Stimulated activated CD8-positive, alpha-beta memory T cell treated with anti-CD3 and anti-CD28 coated beads, Interleukin-7, amount 100 ng/mL, for 4 hours (primary cell): ENCODE results near the gene SDF2L1.
"Not testable (repeated sequence)": the region's sequence is repeated elsewhere in the genome, so short reads cannot be mapped to it uniquely, and the experiment has no call there.

Source experiments
- DNase-seq, 2 donors: peaks; one replicate each; pipeline ENCODE4 v3.0.0-alpha.2; 2020; ENCODE audit warnings: low read depth in 2 of 2

Gene SDF2L1

GRCh38 chr22:21686634-21687393, 44.7 kb downstream of the SDF2L1 start:
- no peak for DNase-seq

DNA sequence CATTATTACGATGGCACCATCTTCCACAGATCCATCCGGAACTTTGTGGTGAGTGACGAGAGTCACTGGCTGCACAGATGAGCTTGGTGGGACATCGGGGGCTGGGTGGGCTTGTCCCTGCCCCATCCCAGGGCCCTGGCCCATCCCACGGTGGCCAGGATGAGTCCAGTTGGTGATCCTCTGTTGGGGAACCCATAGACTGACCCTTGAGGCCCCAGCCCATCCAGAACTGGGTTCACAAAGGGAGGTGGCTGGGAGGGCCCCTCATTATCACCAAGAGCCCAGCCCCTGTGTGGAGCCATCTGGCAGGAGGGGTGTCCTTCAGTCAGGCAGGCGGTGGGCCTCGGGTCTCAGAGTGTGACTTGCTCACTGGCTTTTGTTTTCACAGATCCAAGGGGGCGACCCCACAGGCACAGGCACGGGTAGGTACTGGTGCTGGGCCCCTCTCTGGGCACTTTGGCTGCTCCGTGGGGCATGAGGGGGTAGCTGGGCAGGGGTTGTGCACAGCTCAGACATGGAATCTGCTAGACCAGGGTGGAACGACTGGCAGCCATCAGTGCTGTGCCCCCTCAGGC, 45.7 kb downstream of the SDF2L1 start:
- no peak for DNase-seq

DNA sequence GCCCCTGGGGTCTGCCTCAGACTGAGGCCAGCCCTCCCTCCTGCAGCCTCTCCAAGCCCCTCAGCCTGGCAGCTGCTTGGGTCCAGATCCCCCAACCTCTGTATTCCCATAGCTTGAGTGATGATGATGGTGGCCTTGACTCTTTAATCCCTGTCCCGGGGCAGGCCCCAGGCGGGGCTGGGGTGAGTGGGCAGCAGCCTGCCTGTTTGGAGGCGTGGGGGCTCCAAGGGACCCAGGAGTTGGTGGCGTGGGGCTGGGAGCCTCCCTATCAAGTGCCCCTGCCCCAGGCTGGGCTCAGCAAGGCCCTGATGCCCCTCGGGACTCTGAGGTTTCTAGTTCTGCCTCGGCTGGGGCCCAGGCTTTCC, 46.2 kb downstream of the SDF2L1 start:
- no peak for DNase-seq

DNA sequence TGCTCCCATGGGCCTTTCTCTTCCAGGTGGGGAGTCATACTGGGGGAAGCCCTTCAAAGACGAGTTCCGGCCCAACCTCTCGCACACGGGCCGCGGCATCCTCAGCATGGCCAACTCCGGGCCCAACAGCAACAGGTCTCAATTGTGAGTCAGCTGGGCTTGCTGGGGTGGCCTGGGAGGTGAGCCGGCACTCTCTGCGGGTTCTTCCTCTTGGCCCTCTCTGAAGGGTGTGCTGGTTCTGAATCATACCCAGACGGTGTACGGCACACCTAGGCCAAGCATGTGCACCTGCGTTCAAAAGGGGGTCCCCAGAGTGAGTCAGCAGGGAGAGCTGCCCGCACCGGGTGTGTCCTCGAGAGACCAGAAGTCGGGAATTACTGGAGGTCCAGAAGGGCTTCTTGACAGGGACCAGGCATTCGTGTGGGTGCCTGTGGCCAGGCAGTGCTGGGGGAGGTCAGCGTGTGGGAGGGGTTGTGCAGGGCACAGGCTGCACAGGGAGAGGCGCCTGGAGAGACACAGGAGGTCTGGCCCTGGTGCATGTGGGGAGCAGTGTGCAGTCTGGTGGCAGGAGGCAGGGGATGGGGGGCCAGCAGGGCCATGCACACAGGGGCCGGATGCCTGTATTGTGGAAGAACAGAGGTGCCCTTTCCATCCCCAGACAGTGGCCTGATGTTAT, 46.7 kb downstream of the SDF2L1 start:
- DNase-seq, result no peak

DNA sequence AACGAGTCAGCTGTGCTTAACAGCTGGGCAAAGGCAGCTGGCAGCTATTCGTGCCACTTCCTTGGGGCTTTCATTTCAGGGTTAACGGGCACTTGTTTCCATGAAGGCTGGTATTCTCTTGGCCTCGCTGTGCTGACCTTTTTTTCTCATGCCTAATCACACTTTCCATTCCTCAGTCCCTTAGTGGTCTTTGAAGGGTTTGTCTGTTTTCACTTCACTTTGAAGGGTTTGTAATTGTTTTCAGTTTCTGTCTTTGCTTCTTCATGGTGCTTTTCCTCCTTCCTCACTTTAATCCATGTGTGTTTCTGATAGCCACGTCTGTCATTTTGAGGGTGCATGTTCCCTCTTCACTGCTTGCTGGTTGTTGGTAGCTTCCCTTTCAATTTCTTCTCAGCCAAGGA, 48.3 kb downstream of the SDF2L1 start:
- DNase-seq, result no peak

DNA sequence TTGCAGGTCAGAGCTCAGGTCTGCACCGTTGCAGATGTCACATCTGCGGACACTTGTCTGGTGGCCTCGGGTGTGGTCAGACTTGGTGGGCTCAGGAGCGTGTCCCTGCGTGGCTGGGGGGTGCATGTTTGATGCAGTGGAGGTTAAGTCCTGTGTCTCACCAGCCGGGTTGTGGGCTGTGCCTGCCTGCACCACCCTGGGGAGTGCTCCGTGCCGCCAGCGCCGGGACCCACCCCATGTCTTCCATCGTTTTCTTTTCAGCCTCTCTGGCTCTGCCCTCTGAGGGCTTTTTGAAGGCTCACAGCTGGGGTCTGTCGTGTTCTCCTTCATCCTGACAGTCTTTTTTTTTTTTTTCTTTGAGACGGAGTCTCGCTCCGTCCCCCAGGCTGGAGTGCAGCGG, 49.7 kb downstream of the SDF2L1 start:
- DNase-seq, result no peak

GRCh38 chr22:21692856-21693255, 50.8 kb downstream of the SDF2L1 start:
- DNase-seq, result not testable (repeated sequence)

- DNase-seq, result no peak
Measured at GRCh38 chr22:21693333-21693998, 51.4 kb downstream of the SDF2L1 start.
